Measurements from ENCODE around the gene EMC10.
"Not testable (repeated sequence)": the region's sequence is repeated elsewhere in the genome, so short reads cannot be mapped to it uniquely, and the experiment has no call there.

EMC10 gene

GRCh38 chr19:50453243-50453642 is 23.1 kb upstream of the EMC10 start:
- no peak for DNase-seq

- DNase-seq = no peak
Measured at GRCh38 chr19:50455992-50456391, 20.3 kb upstream of the EMC10 start.

DNA sequence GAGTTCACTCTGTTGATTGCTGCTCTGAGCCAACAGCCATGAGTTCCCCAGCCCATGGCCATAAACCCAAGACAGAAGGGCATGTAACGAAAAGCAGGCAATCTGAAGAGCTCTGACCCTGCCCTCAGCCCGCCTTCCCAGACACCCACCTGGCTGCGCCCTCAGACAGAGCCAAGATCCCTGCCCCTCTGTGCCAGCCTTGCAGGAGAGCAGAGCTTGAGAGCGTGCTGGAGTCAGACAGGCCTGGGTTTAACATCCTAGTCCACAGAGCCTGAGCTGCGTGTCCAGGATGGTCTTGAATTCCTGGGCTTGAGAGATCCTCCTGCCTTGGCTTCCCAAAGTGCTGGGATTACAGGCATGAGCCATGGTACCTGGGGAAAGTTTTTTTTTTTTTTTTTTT is 19.0 kb upstream of the EMC10 start:
- no peak for DNase-seq

DNA sequence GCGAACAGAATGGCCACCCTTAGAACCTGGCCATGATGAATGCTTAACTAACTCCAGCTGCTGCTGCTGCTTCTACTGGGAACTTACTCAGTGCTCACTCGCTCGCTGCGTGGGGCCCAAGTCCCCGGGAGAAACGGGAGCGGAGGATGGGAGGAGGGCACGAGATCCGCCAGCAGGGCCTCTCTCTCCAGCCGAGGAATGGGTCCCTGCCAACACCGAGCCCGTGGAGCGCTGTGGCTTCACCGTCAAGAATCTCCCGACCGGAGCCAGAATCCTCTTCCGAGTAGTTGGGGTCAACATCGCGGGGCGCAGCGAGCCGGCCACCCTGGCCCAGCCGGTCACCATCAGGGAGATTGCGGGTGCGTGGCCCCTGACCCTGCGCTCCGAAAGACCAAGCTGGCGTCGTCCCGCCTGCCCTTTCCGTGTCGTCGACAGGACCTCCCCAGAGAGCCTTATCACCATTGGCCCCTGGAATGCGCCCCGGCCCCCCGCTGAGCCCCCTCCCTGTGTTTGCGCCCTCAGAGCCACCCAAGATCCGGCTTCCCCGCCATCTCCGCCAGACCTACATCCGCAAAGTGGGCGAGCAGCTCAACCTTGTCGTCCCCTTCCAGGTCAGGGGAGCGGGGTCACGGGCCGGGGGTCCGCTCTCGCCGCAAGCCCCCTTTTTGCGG is 17.8 kb upstream of the EMC10 start:
- DNase-seq = no peak

- DNase-seq = no peak
Measured at GRCh38 chr19:50459067-50459456, 17.2 kb upstream of the EMC10 start.

DNA sequence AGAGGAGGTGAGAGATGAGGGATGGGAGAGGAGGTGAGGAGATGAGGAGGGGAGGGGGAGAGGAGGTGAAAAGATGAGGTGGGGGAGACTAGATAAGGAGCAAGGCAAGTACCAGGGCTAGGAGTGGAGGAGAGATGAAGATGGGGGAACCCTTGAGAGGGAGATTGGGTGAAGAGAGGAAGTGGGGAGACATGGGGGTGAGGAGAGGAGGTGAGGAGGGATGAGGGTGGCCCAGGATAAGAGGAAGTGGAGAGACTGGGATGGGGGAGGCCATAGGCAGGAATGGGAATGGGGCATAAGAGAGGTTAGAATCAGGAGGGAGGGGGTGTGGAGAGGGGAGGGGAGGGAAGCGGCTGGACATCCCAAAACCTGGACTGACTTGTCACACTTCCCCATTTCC is 16.7 kb upstream of the EMC10 start:
- no peak for DNase-seq

DNA sequence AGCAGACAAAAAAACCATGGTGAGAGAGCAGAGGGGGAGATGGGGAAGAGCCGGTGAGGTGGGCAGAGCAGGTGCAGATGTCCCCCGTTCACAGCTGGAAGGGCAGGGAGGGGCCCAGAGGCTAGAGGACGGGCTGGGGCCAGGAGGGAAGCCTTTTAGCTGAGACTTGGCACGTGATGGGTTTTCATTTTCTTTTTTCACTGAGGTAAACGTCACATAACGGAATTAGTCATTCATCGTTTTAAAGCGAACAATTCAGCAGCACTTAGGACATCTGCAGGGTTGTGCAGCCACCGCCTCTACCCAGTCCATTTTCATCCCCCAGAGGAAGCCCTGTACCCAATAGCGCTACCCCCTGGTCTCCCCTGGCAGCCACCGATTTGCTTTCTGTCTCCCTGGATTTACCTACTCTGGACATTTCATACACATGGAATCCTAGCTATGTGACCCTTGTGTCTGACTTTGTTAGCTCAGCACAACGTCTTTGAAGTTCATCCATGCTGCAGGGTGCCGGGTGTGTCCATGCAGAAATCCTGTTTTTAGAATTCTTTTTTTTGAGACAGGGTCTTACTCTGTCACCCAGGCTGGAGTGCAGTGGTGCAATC is 16.0 kb upstream of the EMC10 start:
- peak in 1 of 2 experiments; percentile 41 for DNase-seq

GRCh38 chr19:50461066-50461875 is 15.0 kb upstream of the EMC10 start:
- peak in 1 of 2 experiments; percentile 55 for DNase-seq

- no peak for DNase-seq
Measured at GRCh38 chr19:50462970-50463369, 13.3 kb upstream of the EMC10 start.

- no peak for DNase-seq
Measured at GRCh38 chr19:50464348-50464747, 12.0 kb upstream of the EMC10 start.

- DNase-seq = no peak
Measured at GRCh38 chr19:50465000-50465399, 11.3 kb upstream of the EMC10 start.

GRCh38 chr19:50465986-50466705 is 10.2 kb upstream of the EMC10 start:
- no peak for DNase-seq

DNA sequence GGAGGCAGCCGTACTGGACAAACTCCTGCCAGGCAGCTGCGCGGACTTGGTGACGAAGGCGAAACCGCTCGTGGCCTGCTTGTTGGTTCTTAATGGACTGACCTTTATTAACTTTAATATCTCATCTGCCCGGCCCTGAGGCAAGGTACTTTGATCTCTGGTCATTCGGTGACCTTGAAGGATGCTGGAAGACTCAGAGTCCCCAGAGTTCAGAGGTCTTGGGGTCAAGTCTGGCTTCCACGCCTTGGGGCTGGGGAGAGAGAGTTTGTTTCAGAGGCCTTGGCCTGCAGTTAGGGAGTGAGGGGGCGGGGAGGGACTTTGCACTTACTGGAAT is 9.6 kb upstream of the EMC10 start:
- no peak for DNase-seq

GRCh38 chr19:50467566-50467965 is 8.7 kb upstream of the EMC10 start:
- no peak for DNase-seq

- DNase-seq = no peak
Measured at GRCh38 chr19:50468818-50469217, 7.5 kb upstream of the EMC10 start.

DNA sequence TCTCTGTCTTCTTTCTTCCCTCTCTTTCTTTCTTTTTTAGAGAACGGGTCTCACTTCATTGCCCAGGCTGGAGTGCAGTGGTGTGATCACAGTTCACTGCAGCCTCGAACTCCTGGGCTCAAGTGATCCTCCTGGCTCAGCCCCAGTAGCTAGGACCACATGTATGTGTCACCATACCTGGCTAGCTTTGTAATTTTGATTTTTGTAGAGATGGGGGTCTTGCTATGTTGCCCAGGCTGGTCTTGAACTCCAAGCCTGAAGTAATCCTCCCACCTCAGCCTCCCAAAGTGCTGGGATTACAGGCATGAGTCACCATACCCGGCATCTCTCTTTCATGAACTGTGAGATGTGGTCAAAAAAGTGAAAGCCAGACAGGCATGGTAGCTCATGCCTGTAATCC is 3.0 kb upstream of the EMC10 start:
- not testable (repeated sequence) for DNase-seq

- DNase-seq = no peak
Measured at GRCh38 chr19:50475101-50475568, 1.2 kb upstream of the EMC10 start.

DNA sequence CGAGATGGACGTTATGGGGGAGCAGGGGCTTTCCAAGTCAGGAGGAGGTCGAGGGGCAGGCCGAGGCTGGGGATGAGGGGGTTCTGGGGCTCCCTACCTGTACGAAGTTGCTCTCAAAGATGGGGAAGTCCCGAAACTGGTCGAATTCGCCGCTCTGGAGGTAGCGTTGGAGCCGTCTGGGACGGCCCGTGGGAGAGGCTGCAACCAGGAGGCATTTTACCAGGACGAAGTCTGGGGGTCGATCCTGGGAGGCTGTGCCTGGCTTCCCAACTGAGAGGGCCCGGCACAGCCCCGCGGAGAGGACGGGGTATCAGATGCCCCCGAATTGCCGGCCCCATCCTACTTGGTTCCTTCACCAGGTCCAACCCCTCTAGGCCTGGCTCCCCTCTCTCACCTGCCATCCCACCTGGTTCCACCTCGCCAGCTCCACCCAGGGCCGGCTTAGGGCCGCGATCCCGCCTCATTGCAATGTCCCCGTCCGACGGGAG is 527 bp upstream of the EMC10 start:
- DNase-seq = no peak

DNA sequence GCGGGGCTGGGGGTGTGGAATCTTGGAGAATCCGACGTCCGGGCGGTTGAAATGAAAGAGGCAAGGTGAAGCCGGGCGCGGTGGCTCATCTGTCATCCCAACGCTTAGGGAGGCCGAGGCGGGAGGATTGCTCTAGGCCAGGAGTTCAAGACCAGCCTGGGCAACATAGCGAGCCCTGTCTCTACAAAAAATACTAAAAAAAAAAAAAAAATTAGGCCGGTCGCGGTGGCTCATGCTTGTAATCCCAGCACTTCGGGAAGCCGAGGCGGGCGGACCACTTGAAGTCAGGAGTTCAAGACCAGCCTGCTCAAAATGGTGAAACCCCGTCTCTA is 566 bp downstream of the EMC10 start:
- DNase-seq = no peak

DNA sequence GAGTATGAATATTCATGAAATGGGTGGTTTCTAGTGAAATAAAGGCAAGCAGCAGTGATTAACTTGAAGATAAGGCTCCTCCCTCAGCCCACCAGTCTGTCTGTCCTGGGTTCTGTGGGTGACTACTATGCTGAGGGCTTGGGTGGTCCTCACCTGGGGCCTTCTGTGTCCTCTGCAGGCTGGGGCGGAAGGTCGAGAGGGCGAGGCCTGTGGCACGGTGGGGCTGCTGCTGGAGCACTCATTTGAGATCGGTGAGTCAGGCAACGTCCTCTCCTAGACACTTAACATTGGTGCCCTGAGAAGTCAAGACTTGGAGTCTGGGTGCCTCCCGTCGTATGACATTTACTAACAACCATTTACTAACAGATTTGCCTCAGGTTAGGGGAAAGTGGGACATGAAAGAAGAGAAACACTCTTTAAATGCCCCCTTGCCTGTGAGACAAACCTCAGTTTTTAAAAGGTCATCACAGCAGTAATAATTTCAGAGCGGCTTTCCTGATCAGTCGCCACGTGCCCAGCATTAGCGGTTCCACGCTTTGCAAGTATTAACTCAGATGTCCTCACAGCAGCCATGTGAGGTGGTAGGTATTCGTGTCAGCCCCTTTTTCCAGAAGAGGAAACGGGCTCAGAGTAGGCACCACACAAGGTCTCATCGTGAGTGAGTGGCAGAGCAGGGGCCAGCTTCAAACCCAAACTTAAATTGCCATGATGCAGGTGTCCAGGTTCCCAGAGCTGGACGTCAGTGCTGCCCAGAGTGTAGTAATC is 1.6 kb downstream of the EMC10 start:
- DNase-seq = no peak

GRCh38 chr19:50478901-50479715 is 2.8 kb downstream of the EMC10 start:
- no peak for DNase-seq

DNA sequence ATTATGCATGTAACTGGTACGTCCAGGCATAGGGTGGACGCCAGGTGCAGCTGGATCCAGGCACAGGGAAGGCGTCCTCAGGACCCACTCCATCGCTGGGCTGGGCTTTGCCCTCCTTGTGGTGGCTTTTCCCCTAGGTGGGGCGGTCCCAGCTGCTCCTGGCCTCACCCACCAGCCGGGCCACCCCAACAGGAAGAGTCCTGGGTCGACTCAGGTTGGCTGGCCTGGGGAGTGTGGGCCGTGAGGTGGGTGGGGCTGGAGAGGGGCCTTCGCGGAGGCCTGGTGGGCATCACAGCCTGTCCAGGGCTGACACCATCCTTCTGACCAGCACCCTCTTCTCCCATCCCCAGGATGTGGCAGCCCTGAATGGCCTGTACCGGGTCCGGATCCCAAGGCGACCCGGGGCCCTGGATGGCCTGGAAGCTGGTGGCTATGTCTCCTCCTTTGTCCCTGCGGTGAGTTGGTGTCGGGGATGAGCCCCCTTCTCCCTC is 3.5 kb downstream of the EMC10 start:
- DNase-seq = no peak
